K562 (cell line): ENCODE results near the gene SUB1. TPM values are rescaled to one million over a fixed set of nuclear protein-coding genes. Genes with fewer than 3 reads are reported as not detected.

ENCODE experiments used
- ATAC-seq: fragments of 200-7000 bp; cut with Tn5 transposase; 3 replicates; pipeline ENCODE4 v1.9.1; 2020; ENCODE audit warnings: moderate library complexity
- BruUV-seq: library from RNA; stranded (reverse); fragments of 400-500 nt; replicated peaks from 2 replicates; lab custom pipeline; 2021; lab: Mats Ljungman, UMichigan
- CTCF ChIA-PET: fragments of 300-600 bp; formaldehyde crosslinking; extraction: SDS; loops from one replicate; lab custom pipeline; 2021; ENCODE audit warnings: low intra/inter-chr PET ratio; lab: Yijun Ruan, JAX
- POLR2A ChIA-PET: fragments of 300-600, 350-650 bp; sonication (Branson Sonifier 250); formaldehyde crosslinking; extraction: SDS; loops from one replicate; lab custom pipeline; 2021; ENCODE audit warnings: antibody characterized with exemption, inconsistent platforms; lab: Yijun Ruan, JAX
- DNase-seq, 4 experiments: peaks; one replicate each; pipeline versions ENCODE4 v3.0.0 to v3.0.0-alpha.2; 2011 to 2018; ENCODE audit warnings: low spot score in 3 of 4, mixed read lengths in 3 of 4; ENCODE audit errors: extremely low read depth in 1 of 4
- FAIRE-seq: peaks from 2 replicates; lab custom pipeline; 2011; peaks lifted over from hg19 to GRCh38; lab: Jason Lieb, UNC
- H2AFZ ChIP-seq: 2 replicates; pipeline ENCODE4 v1.6.0; 2011; ENCODE audit warnings: low read depth, low read length, control low read depth, inconsistent platforms
- H3K27ac ChIP-seq: fragments of 200-600 bp; 3 replicates; pipeline ENCODE4 v1.8.0; 2011; ENCODE audit warnings: low read depth, mild to moderate bottlenecking, control low read depth, inconsistent platforms, low read length, moderate library complexity, mixed read lengths; ENCODE audit errors: extremely low read depth
- H3K27me3 ChIP-seq, 2 experiments: fragments of 300-600 bp in 1 of 2; 2 replicates in 1 of 2; 3 replicates in 1 of 2; pipeline versions ENCODE4 v1.6.0 to v1.8.0; 2011; ENCODE audit warnings: inconsistent platforms in 2 of 2, low read length in 2 of 2, mild to moderate bottlenecking in 1 of 2, mixed read lengths in 1 of 2, moderate library complexity in 1 of 2; ENCODE audit not compliant: control insufficient read depth in 2 of 2, insufficient read depth in 2 of 2
- H3K36me3 ChIP-seq: fragments of 300-600 bp; 3 replicates; pipeline ENCODE4 v1.8.0; 2011; ENCODE audit warnings: mild to moderate bottlenecking, low read length, inconsistent platforms; ENCODE audit not compliant: control insufficient read depth, insufficient read depth
- H3K4me1 ChIP-seq, 2 experiments: fragments of 200-600 bp in 1 of 2; replicated peaks in 1 of 2; 2 replicates in 1 of 2; 3 replicates in 1 of 2; pipeline versions ENCODE4 v1.5.1 to v1.8.0; 2011; ENCODE audit warnings: inconsistent platforms in 2 of 2, low read length in 2 of 2, mild to moderate bottlenecking in 1 of 2, mixed read lengths in 1 of 2, moderate library complexity in 1 of 2; ENCODE audit not compliant: control insufficient read depth in 2 of 2, insufficient read depth in 2 of 2
- H3K4me2 ChIP-seq: 2 replicates; pipeline ENCODE4 v1.6.1; 2011; ENCODE audit warnings: low read length, control low read depth, inconsistent platforms, mixed read lengths; ENCODE audit not compliant: insufficient read depth
- H3K4me3 ChIP-seq: fragments of 200-600 bp; sonication (generic), shearing (Covaris generic); 2 replicates; pipeline ENCODE4 v1.5.1; 2016; ENCODE audit warnings: control low read depth, inconsistent platforms
- H3K79me2 ChIP-seq: fragments of 200-600 bp; 3 replicates; pipeline ENCODE4 v1.8.0; 2011; ENCODE audit warnings: low read length, inconsistent platforms; ENCODE audit not compliant: control insufficient read depth, insufficient read depth
- H3K9ac ChIP-seq, 2 experiments: 2 replicates each; pipeline versions ENCODE4 v1.6.0 to v1.6.1; 2011; ENCODE audit warnings: low read depth in 2 of 2, low read length in 2 of 2, control low read depth in 1 of 2, inconsistent platforms in 1 of 2, mild to moderate bottlenecking in 1 of 2, mixed read lengths in 1 of 2; ENCODE audit not compliant: insufficient read depth in 1 of 2
- H3K9me1 ChIP-seq: one replicate; pipeline ENCODE4 v1.6.0; 2011; ENCODE audit warnings: inconsistent platforms, mild to moderate bottlenecking, low read length, moderate library complexity; ENCODE audit not compliant: control insufficient read depth, insufficient read depth
- H3K9me3 ChIP-seq: replicated peaks from 2 replicates; pipeline ENCODE4 v1.5.1; 2011; ENCODE audit warnings: low read depth, low read length, inconsistent platforms; ENCODE audit not compliant: control insufficient read depth, insufficient read depth
- H4K20me1 ChIP-seq: replicated peaks from 2 replicates; pipeline ENCODE4 v1.6.1; 2011; ENCODE audit warnings: low read length, inconsistent platforms, mixed read lengths; ENCODE audit not compliant: control insufficient read depth, insufficient read depth
- RNF2 ChIP-seq: sonication (generic); IDR thresholded peaks from 2 replicates; pipeline ENCODE4 v1.6.1; 2016
- ZNF644 ChIP-seq: fragments of 200-800 bp; sonication (Bioruptor generic); IDR thresholded peaks from 2 replicates; pipeline ENCODE4 v1.6.1; 2016; ENCODE audit warnings: low read depth, missing genetic modification characterization, missing compliant biosample characterization
- WGBS: fragments of 100-300 bp; shearing (Covaris generic); methylation state at CpG from one replicate; pipeline ENCODE4 v1.1.6; 2016; ENCODE audit warnings: low coverage, mixed read lengths; ENCODE audit not compliant: insufficient coverage; ENCODE audit errors: missing lambda C conversion rate; 5-methylcytosine and 5-hydroxymethylcytosine counted together
- in situ Hi-C: fragments of 300-500 bp; cut with MboI; formaldehyde crosslinking; loops from 4 replicates; pipeline ENCODE4 v1.15.0; 2018; ENCODE audit warnings: inconsistent platforms, mixed read lengths
- intact Hi-C: fragments of 100-400 bp; cut with micrococcal nuclease; formaldehyde crosslinking; loops from 2 replicates; pipeline ENCODE4 v1.14.2; 2022
- polyA plus RNA-seq, 8 experiments: library from polyadenylated mRNA; depleted of rRNA in 4 of 8; stranded (reverse) in 5 of 8; unstranded in 3 of 8; fragments of >200 nt; fragmentation: Nextera tagmentation in 2 of 8; fragmentation: Illumina TruSeq in 1 of 8; extraction: Ambion mirVana in 2 of 8; extraction: Trizol in 1 of 8; gene quantifications; 2 replicates each; pipeline versions ENCODE4 v1.2.1 to v1.2.3, GENCODE V29; 2011 to 2014; ENCODE audit warnings: inconsistent platforms in 1 of 8, missing spikeins in 1 of 8
- total RNA-seq, 7 experiments: library from RNA; depleted of rRNA in 6 of 7; stranded (reverse); fragments of >200 nt in 6 of 7; fragmentation: Illumina TruSeq in 2 of 7; extraction: Trizol in 2 of 7; gene quantifications; 2 replicates each; pipeline versions ENCODE4 v1.2.1 to v1.2.3, GENCODE V29; 2011 to 2021; ENCODE audit warnings: low replicate concordance in 1 of 7

SUB1 gene
- total and polyA plus RNA-seq, 9 of the 15 experiments (the other 6 are each of a cell fraction or from before 2014, with no cell fraction given) = 336 to 1,031 (median 700) TPM

DNA sequence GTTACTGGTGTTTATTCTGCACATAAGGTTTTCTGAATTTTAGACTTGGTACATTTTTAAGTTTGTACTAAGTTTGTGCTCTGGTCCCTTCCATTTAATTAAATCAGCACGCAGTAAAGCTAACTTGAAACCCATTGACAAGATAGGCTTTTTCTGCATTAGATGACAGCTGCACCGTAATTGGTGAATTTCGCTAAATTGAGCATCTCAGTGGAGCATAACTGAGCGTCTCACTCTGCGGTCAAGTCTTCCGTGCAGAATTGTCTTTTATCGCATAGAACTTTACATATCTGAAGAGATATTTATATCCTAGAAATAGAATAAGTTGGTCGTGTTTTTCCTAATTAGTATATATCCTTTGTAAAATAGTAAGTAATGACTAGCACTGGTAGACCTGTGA, 4.1 kb downstream of the SUB1 start:
- H3K9me1 ChIP-seq = no peaks in the 10 kb centered on the region
- intact Hi-C loops (loop anchor here (5.0 kb wide), 1 partner anchor 57 kb away; no protein-coding TSS in a partner anchor), in situ Hi-C loops (loop anchor here (10.0 kb wide), 1 partner anchor 95 kb away; no protein-coding TSS in a partner anchor)
- ChIA-PET CTCF (interaction anchor here (0.6 to 3.2 kb wide), 3 partner anchors 71 to 220 kb away, joined by 3 to 24 read pairs (median 4); no protein-coding TSS in a partner anchor), POLR2A (interaction anchor here (0.7 to 2.4 kb wide), 8 partner anchors 8 to 165 kb away, joined by 3 to 12 read pairs (median 4); partner anchors contain the start of gene ZFR)
- no peak overlapping the region for H3K4me2 ChIP-seq
- H3K27ac ChIP-seq = no peak overlapping the region
- H2AFZ ChIP-seq = no peak overlapping the region
- TF ChIP-seq ZNF644 (tag) = no peak
- no peak for TF ChIP-seq RNF2
- no peak for ATAC-seq
- H3K4me3 ChIP-seq = no peak overlapping the region
- WGBS = 96% methylated on average over 8 of the region's 8 CpGs
- no peak for DNase-seq
- H4K20me1 ChIP-seq = peaks cover 16% of the 10 kb centered on the region; the same call in 1 of the 2 replicates
- no TSS peak for BruUV-seq
- peaks cover 0 to 15% of the 10 kb centered on the region in 2 experiments; a peak in 3 of 5 replicates for H3K4me1 ChIP-seq
- no peaks in the 10 kb centered on the region; the same call in 1 of the 2 replicates for H3K9me3 ChIP-seq
- no peak for FAIRE-seq
- peaks cover 78% of the 10 kb centered on the region for H3K36me3 ChIP-seq
- no peaks in the 10 kb centered on the region for H3K27me3 ChIP-seq
- H3K79me2 ChIP-seq = peaks cover 88% of the 10 kb centered on the region
- no peak overlapping the region for H3K9ac ChIP-seq
